MM.1S (cell line): ENCODE results near the gene AMPH.

ENCODE experiments used
- DNase-seq: peaks from one replicate; pipeline ENCODE4 v3.0.0-alpha.2; 2015
- H2AFZ ChIP-seq: fragments of 300-600 bp; sonication (generic); 2 replicates; pipeline ENCODE4 v1.6.0; 2016; ENCODE audit warnings: antibody characterized with exemption, low read length
- H3F3A ChIP-seq: fragments of 300-600 bp; sonication (generic); 2 replicates; pipeline ENCODE4 v1.6.1; 2016; ENCODE audit warnings: mild to moderate bottlenecking, antibody characterized with exemption, low read length, moderate library complexity, mixed read lengths; ENCODE audit not compliant: insufficient read depth
- H3K27ac ChIP-seq: fragments of 300-600 bp; sonication (generic); 2 replicates; pipeline ENCODE4 v1.5.1; 2016; ENCODE audit warnings: mild to moderate bottlenecking, low read length
- H3K27me3 ChIP-seq: fragments of 300-600 bp; sonication (generic); replicated peaks from 2 replicates; pipeline ENCODE4 v1.6.0; 2016; ENCODE audit warnings: low read length; ENCODE audit not compliant: insufficient read depth
- H3K36me3 ChIP-seq: fragments of 300-600 bp; sonication (generic); replicated peaks from 2 replicates; pipeline ENCODE4 v1.6.1; 2016; ENCODE audit warnings: mild to moderate bottlenecking, low read length, mixed read lengths; ENCODE audit not compliant: insufficient read depth
- H3K4me1 ChIP-seq: fragments of 300-600 bp; sonication (generic); 2 replicates; pipeline ENCODE4 v1.6.1; 2016; ENCODE audit warnings: low read length, mixed read lengths
- H3K4me2 ChIP-seq: fragments of 300-600 bp; sonication (generic); 2 replicates; pipeline ENCODE4 v1.6.0; 2016; ENCODE audit warnings: low read depth, low read length
- H3K4me3 ChIP-seq: fragments of 300-600 bp; sonication (generic); 2 replicates; pipeline ENCODE4 v1.5.1; 2016; ENCODE audit warnings: low read length, mixed read lengths
- H3K79me2 ChIP-seq: fragments of 300-600 bp; sonication (generic); 2 replicates; pipeline ENCODE4 v1.6.1; 2016; ENCODE audit warnings: mixed run types, low read length, mixed read lengths
- H3K9ac ChIP-seq: fragments of 300-600 bp; sonication (generic); 2 replicates; pipeline ENCODE4 v1.6.1; 2016; ENCODE audit warnings: low read length, mixed read lengths
- H3K9me2 ChIP-seq: fragments of 300-600 bp; sonication (generic); replicated peaks from 2 replicates; pipeline ENCODE4 v1.6.1; 2016; ENCODE audit warnings: mild to moderate bottlenecking, low read length, mixed read lengths; ENCODE audit not compliant: insufficient read depth
- H3K9me3 ChIP-seq: fragments of 300-600 bp; sonication (generic); replicated peaks from 2 replicates; pipeline ENCODE4 v1.6.1; 2016; ENCODE audit warnings: mild to moderate bottlenecking, low read length, mixed read lengths; ENCODE audit not compliant: insufficient read depth
- H4K20me1 ChIP-seq: fragments of 300-600 bp; sonication (generic); 2 replicates; pipeline ENCODE4 v1.6.1; 2016; ENCODE audit warnings: mild to moderate bottlenecking, low read length, moderate library complexity, mixed read lengths; ENCODE audit not compliant: insufficient read depth
- CTCF ChIP-seq: fragments of 300-600 bp; sonication (generic); IDR thresholded peaks from 2 replicates; pipeline ENCODE4 v1.5.1; 2016; ENCODE audit warnings: antibody characterized with exemption, low read length, mixed read lengths
- EZH2 ChIP-seq: fragments of 300-600 bp; sonication (generic); optimal IDR thresholded peaks from 2 replicates; pipeline ENCODE3; 2017; ENCODE audit warnings: low read depth, mild to moderate bottlenecking, antibody characterized with exemption, low read length, mixed read lengths
- EZH2phosphoT487 ChIP-seq: fragments of 300-600 bp; sonication (generic); IDR thresholded peaks from 2 replicates; pipeline ENCODE4 v1.6.1; 2018; ENCODE audit warnings: antibody characterized with exemption, low read length

AMPH gene

GRCh38 chr7:38546763-38547162, 84.4 kb downstream of the AMPH start:
- H3K36me3 ChIP-seq, result no peaks in the 10 kb centered on the region
- no peaks in the 10 kb centered on the region for H3K9me2 ChIP-seq
- no peak overlapping the region for H3K9ac ChIP-seq
- H3K27me3 ChIP-seq, result no peaks in the 10 kb centered on the region
- H3K27ac ChIP-seq, result no peak overlapping the region
- no peak overlapping the region for H3K4me3 ChIP-seq
- TF ChIP-seq CTCF (no peak), EZH2phosphoT487 (no peak), EZH2 (no peak)
- no peaks in the 10 kb centered on the region for H3F3A ChIP-seq
- H3K4me2 ChIP-seq, result no peak overlapping the region
- H2AFZ ChIP-seq, result no peak overlapping the region
- no peaks in the 10 kb centered on the region for H3K79me2 ChIP-seq
- no peak for DNase-seq
- no peaks in the 10 kb centered on the region for H3K9me3 ChIP-seq
- H3K4me1 ChIP-seq, result peaks cover 32% of the 10 kb centered on the region
- no peaks in the 10 kb centered on the region for H4K20me1 ChIP-seq

GRCh38 chr7:38545977-38546376, 85.2 kb downstream of the AMPH start:
- no peaks in the 10 kb centered on the region for H4K20me1 ChIP-seq
- no peak for DNase-seq
- TF ChIP-seq EZH2 (no peak), EZH2phosphoT487 (no peak), CTCF (no peak)
- no peaks in the 10 kb centered on the region for H3K27me3 ChIP-seq
- H2AFZ ChIP-seq, result no peak overlapping the region
- no peaks in the 10 kb centered on the region for H3K9me2 ChIP-seq
- no peaks in the 10 kb centered on the region for H3F3A ChIP-seq
- H3K27ac ChIP-seq, result no peak overlapping the region
- no peaks in the 10 kb centered on the region for H3K9me3 ChIP-seq
- H3K4me3 ChIP-seq, result no peak overlapping the region
- H3K79me2 ChIP-seq, result no peaks in the 10 kb centered on the region
- H3K4me2 ChIP-seq, result no peak overlapping the region
- H3K4me1 ChIP-seq, result peaks cover 26% of the 10 kb centered on the region
- H3K36me3 ChIP-seq, result no peaks in the 10 kb centered on the region
- H3K9ac ChIP-seq, result no peak overlapping the region

GRCh38 chr7:38542156-38542555, 89.0 kb downstream of the AMPH start:
- Histone ChIP-seq H2AFZ (no peak overlapping the region), H3K27ac (no peak overlapping the region), H3K9ac (no peak overlapping the region), H3K9me3 (no peaks in the 10 kb centered on the region), H3K9me2 (no peaks in the 10 kb centered on the region), H3K4me2 (no peak overlapping the region), H3K27me3 (no peaks in the 10 kb centered on the region), H3K4me3 (no peak overlapping the region), H3K4me1 (no peaks in the 10 kb centered on the region), H3F3A (no peaks in the 10 kb centered on the region), H4K20me1 (no peaks in the 10 kb centered on the region), H3K36me3 (no peaks in the 10 kb centered on the region), H3K79me2 (no peaks in the 10 kb centered on the region)
- DNase-seq, result no peak
- no peak for TF ChIP-seq CTCF
